ENCODE measurements around the gene PFN3.

The PFN3 gene

DNA sequence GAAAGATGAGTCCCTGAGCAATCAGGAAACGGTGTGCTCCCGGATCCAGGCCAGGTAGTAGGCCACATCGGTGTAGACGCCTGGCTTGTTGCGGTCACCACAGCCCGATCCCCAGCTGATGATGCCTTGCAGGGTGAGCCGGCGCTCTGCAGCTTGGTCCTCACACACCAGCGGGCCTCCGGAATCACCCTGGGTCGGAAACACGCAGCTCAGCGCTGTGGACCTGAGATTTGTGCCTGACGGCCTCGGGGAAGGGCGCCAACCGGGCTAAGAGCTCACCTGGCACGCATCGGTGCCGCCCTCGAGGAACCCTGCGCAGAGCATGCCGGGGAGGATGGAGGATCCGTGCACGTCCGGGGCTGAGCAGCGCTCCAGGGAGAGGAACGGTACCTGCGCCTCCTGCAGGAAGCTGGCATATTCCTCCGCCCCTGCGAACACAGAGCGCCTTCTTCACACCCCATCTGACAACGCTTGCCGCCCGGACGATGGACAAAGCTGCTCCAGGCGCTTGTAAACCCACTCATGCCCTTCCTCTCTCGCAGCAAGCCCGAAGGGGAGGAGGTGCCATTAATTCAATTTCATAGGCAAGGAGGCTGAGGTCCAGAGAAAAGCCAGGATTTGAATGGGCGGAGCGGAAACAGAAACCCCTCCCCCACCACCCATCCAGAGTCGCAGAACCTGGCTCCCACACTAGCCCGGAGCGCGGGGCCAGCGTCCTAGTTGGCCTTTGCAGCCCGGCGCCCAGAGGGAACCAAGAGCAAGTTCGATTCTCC is 2.0 kb upstream of the PFN3 start:
- TF ChIP-seq GATA3 (IDR thresholded peaks at IDR 0.05; ENCODE audit: low read depth, low read length) = no peak
- no peak for TF ChIP-seq GATA2 (IDR thresholded peaks at IDR 0.05; ENCODE audit: low read depth, low read length)

DNA sequence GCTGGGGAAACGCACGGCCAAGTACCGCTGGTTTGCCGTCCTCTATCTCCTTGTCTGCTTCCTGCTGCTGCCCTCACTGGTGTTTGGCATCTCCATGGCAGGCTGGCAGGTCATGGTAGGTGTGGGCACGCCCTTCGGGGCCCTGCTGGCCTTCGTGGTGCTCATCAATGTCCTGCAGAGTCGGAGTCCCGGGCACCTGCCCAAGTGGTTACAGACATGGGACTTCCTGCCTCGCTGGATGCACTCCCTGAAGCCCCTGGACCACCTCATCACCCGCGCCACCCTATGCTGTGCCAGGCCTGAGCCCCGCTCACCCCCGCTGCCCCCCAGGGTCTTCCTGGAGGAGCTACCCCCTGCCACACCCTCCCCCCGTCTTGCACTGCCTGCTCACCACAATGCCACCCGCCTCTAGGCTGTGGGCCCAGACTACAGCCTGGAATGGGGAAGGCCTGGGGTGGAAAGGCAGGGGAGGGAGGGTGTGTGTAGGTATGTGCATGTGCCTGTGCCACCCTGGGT is 2.5 kb downstream of the PFN3 start:
- TF ChIP-seq GATA3 (IDR thresholded peaks at IDR 0.05; ENCODE audit: low read depth, low read length) (no peak), GATA2 (IDR thresholded peaks at IDR 0.05; ENCODE audit: low read depth, low read length) (no peak)

DNA sequence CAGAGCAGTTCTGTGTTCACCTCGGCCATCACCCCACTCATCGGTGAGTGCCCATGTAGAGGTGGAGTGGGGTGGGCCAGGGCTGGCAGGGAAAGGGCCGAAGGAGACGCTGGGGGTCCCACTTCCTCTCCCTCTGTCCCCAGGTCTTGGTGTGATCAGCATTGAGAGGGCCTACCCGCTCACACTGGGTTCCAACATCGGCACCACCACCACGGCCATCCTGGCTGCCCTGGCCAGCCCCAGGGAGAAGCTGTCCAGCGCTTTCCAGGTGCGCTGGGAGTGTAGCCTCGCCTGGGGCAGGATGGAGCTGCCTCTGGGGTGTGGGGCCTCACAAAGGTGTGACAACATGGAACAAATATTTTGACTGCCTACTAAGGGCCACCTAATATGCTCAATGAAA is 3.7 kb downstream of the PFN3 start:
- no peak for TF ChIP-seq GATA3 (IDR thresholded peaks at IDR 0.05; ENCODE audit: low read depth, low read length)
- TF ChIP-seq GATA2 (IDR thresholded peaks at IDR 0.05; ENCODE audit: low read depth, low read length) = no peak

DNA sequence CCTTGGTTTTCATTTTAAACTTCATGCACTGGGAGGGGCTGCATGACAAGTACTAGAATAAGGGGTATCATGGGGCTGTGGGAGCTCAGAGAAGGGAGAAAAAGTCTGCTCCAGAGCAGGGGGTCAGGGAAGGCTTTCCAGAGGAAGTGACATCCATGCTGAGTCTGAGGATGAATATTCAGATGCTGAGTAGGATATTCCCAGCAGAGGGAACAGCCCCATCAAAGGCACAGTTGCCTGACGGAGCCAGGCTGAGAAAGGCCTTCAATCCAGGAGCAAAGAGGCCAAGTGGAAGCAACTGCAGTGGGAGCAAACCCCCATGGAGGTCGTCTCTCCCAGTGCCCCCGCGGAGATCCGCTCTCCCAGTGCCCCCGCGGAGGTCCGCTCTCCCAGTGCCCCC is 4.4 kb downstream of the PFN3 start:
- TF ChIP-seq GATA3 (IDR thresholded peaks at IDR 0.05; ENCODE audit: low read depth, low read length) (no peak), GATA2 (IDR thresholded peaks at IDR 0.05; ENCODE audit: low read depth, low read length) (no peak)

DNA sequence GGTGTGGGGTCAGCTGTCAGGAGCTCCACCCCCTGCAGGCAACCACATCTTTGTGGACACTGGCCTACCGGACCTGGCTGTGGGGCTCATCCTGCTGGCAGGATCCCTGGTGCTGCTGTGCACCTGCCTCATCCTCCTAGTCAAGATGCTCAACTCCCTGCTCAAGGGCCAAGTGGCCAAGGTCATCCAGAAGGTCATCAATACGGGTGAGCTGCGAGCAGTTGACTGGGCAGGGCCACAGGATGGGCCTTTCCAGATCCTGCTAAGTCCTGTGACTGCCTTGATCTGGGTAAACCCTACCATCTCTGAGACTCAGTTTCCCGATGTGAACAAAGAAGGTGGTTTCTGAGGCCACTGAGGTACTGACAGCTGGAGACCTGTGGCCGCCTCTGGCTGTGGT is 6.5 kb downstream of the PFN3 start:
- TF ChIP-seq GATA2 (IDR thresholded peaks at IDR 0.05; ENCODE audit: low read depth, low read length) (no peak), GATA3 (IDR thresholded peaks at IDR 0.05; ENCODE audit: low read depth, low read length) (no peak)

DNA sequence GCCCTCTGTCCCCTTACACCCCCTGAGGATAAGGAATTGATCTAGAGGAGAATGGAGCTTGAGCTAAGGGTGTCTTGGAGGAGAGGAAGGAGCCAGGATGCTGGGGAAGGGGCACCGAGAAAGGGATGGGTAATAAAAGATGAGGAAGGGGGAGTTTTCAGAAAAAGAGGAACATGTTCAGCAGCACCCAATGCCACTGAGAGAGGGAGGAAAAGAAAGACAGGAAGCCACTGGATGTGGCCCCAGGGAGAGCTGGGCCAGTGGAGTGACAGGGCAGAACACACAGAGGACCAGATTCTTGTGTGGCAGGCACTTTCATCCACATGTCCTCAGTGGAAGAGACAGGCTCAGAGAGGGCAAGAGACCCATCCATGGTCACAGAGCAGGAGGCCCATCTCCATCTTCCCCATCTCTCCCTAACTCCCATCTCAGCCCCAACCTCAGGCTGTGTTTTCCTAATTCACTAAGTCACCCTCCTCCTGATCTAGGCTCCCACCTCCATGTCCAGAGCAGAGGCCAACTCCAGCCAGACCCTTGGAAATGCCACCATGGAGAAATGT is 7.2 kb downstream of the PFN3 start:
- TF ChIP-seq GATA2 (IDR thresholded peaks at IDR 0.05; ENCODE audit: low read depth, low read length) (no peak), GATA3 (IDR thresholded peaks at IDR 0.05; ENCODE audit: low read depth, low read length) (no peak)

DNA sequence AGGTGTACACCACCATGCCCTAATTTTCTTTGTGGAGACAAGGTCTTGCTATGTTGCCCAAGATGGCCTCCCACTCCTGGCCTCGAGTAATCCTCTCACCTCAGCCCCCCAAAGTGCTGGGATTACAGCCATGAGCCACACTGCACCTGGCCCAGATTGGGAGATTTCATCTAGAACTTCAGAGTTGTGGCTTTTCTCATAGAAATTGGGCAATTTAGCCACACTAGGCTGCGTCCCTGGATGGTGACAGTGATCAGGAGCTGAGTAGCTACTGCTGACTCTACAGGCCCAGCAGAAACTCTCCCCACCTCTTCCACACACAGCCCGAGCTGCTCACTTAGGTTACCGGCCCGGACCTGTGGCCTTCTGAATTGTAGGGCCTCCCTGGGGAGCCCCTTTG is 7.7 kb downstream of the PFN3 start:
- TF ChIP-seq GATA2 (IDR thresholded peaks at IDR 0.05; ENCODE audit: low read depth, low read length) (no peak), GATA3 (IDR thresholded peaks at IDR 0.05; ENCODE audit: low read depth, low read length) (no peak)

DNA sequence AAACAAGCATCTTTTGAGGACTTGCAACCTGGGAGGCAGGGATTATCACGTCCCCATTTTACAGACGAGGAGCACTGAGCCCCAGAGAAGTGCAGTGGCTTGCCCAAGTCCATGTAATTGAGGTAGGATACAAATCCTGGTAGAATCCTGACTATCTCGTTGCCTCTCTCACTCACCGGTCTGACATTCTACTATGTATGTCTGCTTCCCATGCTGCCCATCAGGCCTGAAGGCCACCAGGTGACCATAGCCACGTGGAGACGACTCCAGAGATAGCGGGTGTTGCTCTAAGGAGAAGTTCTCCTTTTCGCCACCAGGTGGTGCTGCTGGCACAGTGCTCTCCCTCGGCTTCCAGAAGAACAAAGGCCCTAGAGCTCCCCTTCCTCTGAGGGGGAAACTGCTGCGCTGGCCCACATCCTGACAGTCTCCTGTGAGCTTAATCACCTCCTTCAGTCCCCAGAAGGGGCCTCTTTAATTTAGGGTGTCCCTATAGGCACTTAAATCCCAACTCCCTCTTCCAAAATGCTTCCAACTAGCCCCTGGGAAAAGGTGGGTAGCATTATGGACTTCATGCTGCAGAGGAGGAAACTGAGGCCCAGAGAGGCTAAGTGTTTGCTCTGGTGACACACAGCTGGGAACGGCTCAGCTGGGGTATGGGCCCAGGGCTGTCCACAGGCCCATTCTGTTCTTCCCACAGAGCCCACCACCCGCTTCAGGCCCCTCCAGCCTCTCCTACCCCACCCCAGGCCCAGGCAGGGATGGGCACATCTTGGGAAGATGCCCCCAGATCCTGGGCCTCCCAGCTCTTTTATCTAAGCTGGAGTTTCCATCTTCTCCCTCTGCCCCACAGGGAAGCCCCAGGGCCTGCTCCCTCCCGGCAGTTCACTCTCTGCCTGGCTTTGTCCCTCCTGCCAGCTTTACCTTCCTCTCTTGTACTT is 9.8 kb downstream of the PFN3 start:
- TF ChIP-seq GATA3 (IDR thresholded peaks at IDR 0.05; ENCODE audit: low read depth, low read length) (no peak), GATA2 (IDR thresholded peaks at IDR 0.05; ENCODE audit: low read depth, low read length) (peak; percentile 33; the same call in 1 of the 2 replicates)

DNA sequence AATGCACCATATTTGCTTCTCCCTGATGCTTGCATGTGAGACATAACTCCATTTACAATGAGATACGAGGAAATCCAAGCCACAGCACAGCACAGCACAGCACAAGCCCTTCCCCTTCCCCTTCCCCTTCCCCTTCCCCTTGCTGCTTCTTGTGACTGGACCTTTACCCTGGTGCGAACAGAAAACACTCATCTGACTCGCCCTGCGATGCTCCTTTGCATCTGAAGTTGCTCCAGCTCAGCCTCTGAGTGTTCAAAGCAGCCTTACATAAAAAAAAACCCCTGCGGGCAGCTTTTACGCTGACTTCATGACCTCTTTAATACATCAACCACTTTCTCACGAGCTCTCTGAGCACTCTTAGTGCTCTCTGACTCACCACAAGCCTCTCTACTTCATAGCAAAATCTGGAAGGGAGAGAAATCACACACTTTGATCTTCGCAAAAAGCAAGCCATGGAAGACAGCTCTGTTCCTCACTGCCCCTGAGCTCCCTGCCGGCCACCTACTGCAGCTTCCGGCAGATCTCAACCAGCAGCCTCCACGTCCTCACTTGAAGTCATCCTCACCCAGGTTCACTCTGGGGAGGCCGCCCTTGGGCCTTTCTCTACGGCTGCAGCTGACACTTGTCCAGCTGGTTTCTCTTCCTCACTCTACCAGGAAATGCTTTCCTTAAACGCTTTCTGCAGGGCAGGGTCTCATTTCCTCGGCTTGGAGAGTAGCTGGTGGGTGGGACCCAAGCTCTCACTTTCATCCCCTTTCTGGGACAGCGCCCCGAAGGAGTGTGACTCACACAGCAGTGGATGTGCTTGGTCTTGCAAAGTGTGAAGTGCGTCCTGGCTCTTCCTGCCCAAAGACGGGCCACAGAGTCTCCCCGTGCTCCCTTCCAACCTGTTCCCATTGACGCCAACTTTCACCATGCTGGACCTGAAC is 11.0 kb downstream of the PFN3 start:
- TF ChIP-seq GATA2 (IDR thresholded peaks at IDR 0.05; ENCODE audit: low read depth, low read length) = no peak
- no peak for TF ChIP-seq GATA3 (IDR thresholded peaks at IDR 0.05; ENCODE audit: low read depth, low read length)

DNA sequence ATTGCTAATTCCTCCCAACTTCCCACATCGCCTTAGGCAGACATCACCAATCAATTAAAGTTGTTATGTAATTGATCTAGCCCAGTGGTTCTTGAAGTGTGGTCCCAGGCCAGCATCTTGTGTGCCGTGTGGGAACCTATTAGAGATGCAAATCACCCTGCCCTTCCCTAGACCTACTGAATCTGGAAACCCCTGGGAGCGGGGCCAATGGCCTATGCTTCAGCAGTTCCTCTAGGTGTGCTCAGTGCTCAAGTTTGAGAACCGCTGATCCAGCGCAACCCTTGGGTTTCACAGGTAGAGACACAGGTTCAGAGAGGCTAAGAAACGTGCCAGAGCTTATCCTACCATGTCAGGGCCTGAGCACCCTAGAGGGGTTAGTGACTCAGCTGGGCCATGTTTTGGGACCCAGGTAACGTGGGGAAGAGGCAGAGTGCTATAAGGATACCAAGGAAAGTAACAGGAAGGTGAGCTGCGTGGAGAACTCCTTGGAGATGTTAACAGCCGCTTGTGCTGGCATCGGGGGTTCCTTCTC is 11.9 kb downstream of the PFN3 start:
- TF ChIP-seq GATA2 (IDR thresholded peaks at IDR 0.05; ENCODE audit: low read depth, low read length) (no peak), GATA3 (IDR thresholded peaks at IDR 0.05; ENCODE audit: low read depth, low read length) (no peak)

DNA sequence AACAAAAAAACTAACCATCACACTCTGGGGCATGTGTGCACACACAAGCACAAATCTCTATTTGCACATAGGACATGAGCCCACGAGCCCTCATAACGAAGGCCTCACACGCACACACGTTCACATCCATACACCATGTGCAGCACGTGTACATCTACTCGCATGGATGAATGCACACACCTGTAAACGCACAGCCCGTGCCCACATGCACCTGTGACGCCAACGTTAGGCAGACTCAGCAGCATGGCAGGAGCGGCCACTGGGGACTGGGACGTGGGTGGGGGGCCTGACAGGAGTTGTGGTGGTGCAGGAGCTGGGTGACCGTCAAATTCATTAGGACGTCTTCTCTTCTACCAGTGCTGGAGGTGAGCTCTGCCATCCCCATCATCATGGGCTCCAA is 13.1 kb downstream of the PFN3 start:
- TF ChIP-seq GATA3 (IDR thresholded peaks at IDR 0.05; ENCODE audit: low read depth, low read length) = no peak
- no peak for TF ChIP-seq GATA2 (IDR thresholded peaks at IDR 0.05; ENCODE audit: low read depth, low read length)

DNA sequence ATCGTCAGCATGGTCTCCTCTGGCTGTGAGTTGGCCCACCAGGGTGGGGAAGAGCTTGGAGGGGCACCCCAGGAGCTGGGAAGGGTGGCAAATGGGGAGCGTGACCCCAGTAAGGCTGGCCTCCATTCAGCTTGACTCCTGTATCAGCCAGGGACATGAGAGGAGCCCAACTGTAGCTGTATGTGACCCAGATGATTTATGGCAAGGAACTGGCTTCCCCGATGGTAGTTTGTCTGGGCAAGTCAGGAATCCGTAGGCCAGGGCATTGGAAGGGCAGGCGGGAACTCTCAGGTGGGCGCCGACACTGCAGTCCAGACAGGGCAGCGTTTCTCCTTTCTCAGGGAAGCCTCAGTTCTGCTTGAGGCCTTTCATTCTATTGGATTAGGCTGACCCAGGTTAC is 13.9 kb downstream of the PFN3 start:
- TF ChIP-seq GATA3 (IDR thresholded peaks at IDR 0.05; ENCODE audit: low read depth, low read length) (no peak), GATA2 (IDR thresholded peaks at IDR 0.05; ENCODE audit: low read depth, low read length) (no peak)

DNA sequence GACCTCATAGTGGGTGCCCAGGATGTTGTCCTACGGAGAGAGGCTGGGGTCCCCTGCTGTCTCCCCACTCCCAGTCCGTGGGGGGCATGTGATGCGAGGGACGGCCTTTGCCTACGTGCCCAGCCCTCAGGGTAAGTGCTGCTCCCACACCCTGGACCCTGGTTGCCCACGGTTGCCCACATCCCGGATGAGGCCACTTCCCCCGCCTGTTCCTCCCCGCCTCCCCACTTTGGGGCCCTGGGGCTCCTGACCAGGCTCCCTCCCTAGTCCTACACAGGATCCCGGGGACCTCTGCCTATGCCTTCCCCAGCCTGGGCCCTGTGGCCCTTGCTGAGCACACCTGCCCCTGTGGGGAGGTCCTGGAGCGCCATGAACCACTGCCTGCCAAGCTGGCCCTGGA is 14.7 kb downstream of the PFN3 start:
- TF ChIP-seq GATA2 (IDR thresholded peaks at IDR 0.05; ENCODE audit: low read depth, low read length) (no peak), GATA3 (IDR thresholded peaks at IDR 0.05; ENCODE audit: low read depth, low read length) (no peak)

All from SH-SY5Y (cell line).